Measurements from ENCODE around the gene EIF2S3.

Gene EIF2S3

GRCh38 chrX:24110069-24110468, 55.3 kb downstream of the EIF2S3 start:
- no peaks in the 10 kb centered on the region for H3K79me1 ChIP-seq (ENCODE audit: low read length)
- no peak overlapping the region for H2BK120ac ChIP-seq (ENCODE audit: insufficient read depth, low read length, poor library complexity)
- H3K9ac ChIP-seq (ENCODE audit: low read length): no peak overlapping the region
- H3K14ac ChIP-seq (ENCODE audit: low read length): no peak overlapping the region
- DNase-seq: no peak
- no peak overlapping the region for H3K4me3 ChIP-seq (ENCODE audit: low read depth, low read length)
- H3K4me2 ChIP-seq (ENCODE audit: low read length): no peak overlapping the region
- H3K23ac ChIP-seq (ENCODE audit: low read length): no peak overlapping the region
- no peaks in the 10 kb centered on the region for H3K4me1 ChIP-seq (ENCODE audit: control insufficient read depth in 1 of 2, insufficient read depth in 2 of 2, low read length in 2 of 2)
- H2BK5ac ChIP-seq (ENCODE audit: low read depth, low read length, poor library complexity): no peak overlapping the region
- no peak overlapping the region for H3K27ac ChIP-seq (ENCODE audit: low read depth, low read length)
- no peak overlapping the region for H2AK5ac ChIP-seq (ENCODE audit: low read length)
- H4K91ac ChIP-seq (ENCODE audit: low read depth, low read length): no peak overlapping the region
- H2AFZ ChIP-seq (ENCODE audit: insufficient read depth, low read length, poor library complexity): no peak overlapping the region
- H3K79me2 ChIP-seq (ENCODE audit: control insufficient read depth, insufficient read depth, low read length, poor library complexity): no peaks in the 10 kb centered on the region
- H3K4ac ChIP-seq (ENCODE audit: low read depth, low read length): no peak overlapping the region
- WGBS (ENCODE audit: extremely low coverage, insufficient coverage, insufficient read length): no CpG with 5 or more reads among the region's 2 CpGs
- no peak overlapping the region for H4K12ac ChIP-seq (ENCODE audit: low read depth, low read length)
- H3K18ac ChIP-seq (ENCODE audit: low read length): no peak overlapping the region
- H4K8ac ChIP-seq (ENCODE audit: low read depth, low read length): no peak overlapping the region
- no peaks in the 10 kb centered on the region for H3K36me3 ChIP-seq (ENCODE audit: control insufficient read depth in 1 of 2, insufficient read depth in 2 of 2, low read length in 2 of 2)
- no peak overlapping the region for H2BK12ac ChIP-seq (ENCODE audit: low read length)
- H3K27me3 ChIP-seq (ENCODE audit: insufficient read depth, low read length): no peaks in the 10 kb centered on the region
- no peaks in the 10 kb centered on the region for H3K9me3 ChIP-seq (ENCODE audit: insufficient read depth, low read depth, low read length)

DNA sequence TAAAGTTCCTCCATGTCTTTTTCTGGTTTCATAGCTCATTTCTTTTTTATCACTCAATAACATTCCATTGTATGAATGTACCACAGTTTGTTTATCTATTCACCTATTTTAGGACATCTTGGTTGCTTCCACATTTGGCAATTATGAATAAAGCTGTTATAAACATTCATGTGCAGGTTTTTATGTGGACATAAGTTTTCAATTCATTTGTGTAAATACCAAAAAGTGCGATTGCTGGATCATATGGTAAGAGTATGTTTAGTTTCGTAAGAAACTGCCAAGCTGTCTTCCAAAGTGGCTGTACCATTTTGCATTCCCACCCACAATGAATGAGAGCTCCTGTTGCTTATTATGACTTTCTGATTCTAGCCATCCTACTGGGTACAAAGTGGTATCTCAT, 58.4 kb downstream of the EIF2S3 start:
- H2BK12ac ChIP-seq (ENCODE audit: low read length): no peak overlapping the region
- no peak overlapping the region for H3K14ac ChIP-seq (ENCODE audit: low read length)
- DNase-seq: no peak
- no peaks in the 10 kb centered on the region for H3K27me3 ChIP-seq (ENCODE audit: insufficient read depth, low read length)
- H3K79me2 ChIP-seq (ENCODE audit: control insufficient read depth, insufficient read depth, low read length, poor library complexity): no peaks in the 10 kb centered on the region
- no peak overlapping the region for H3K4ac ChIP-seq (ENCODE audit: low read depth, low read length)
- H2BK120ac ChIP-seq (ENCODE audit: insufficient read depth, low read length, poor library complexity): no peak overlapping the region
- no peak overlapping the region for H4K8ac ChIP-seq (ENCODE audit: low read depth, low read length)
- H3K79me1 ChIP-seq (ENCODE audit: low read length): no peaks in the 10 kb centered on the region
- no peak overlapping the region for H3K4me2 ChIP-seq (ENCODE audit: low read length)
- WGBS (ENCODE audit: extremely low coverage, insufficient coverage, insufficient read length): no CpG with 5 or more reads among the region's 2 CpGs
- H3K9ac ChIP-seq (ENCODE audit: low read length): no peak overlapping the region
- H3K4me3 ChIP-seq (ENCODE audit: low read depth, low read length): no peak overlapping the region
- no peaks in the 10 kb centered on the region for H3K36me3 ChIP-seq (ENCODE audit: control insufficient read depth in 1 of 2, insufficient read depth in 2 of 2, low read length in 2 of 2)
- H2BK5ac ChIP-seq (ENCODE audit: low read depth, low read length, poor library complexity): no peak overlapping the region
- H4K91ac ChIP-seq (ENCODE audit: low read depth, low read length): no peak overlapping the region
- H3K27ac ChIP-seq (ENCODE audit: low read depth, low read length): no peak overlapping the region
- H2AFZ ChIP-seq (ENCODE audit: insufficient read depth, low read length, poor library complexity): no peak overlapping the region
- no peak overlapping the region for H4K12ac ChIP-seq (ENCODE audit: low read depth, low read length)
- no peak overlapping the region for H3K18ac ChIP-seq (ENCODE audit: low read length)
- H3K9me3 ChIP-seq (ENCODE audit: insufficient read depth, low read depth, low read length): no peaks in the 10 kb centered on the region
- H3K4me1 ChIP-seq (ENCODE audit: control insufficient read depth in 1 of 2, insufficient read depth in 2 of 2, low read length in 2 of 2): no peaks in the 10 kb centered on the region
- no peak overlapping the region for H3K23ac ChIP-seq (ENCODE audit: low read length)
- no peak overlapping the region for H2AK5ac ChIP-seq (ENCODE audit: low read length)

GRCh38 chrX:24117258-24117657, 62.5 kb downstream of the EIF2S3 start:
- no peak for DNase-seq
- H2BK5ac ChIP-seq (ENCODE audit: low read depth, low read length, poor library complexity): no peak overlapping the region
- no peak overlapping the region for H3K4me3 ChIP-seq (ENCODE audit: low read depth, low read length)
- no peak overlapping the region for H3K9ac ChIP-seq (ENCODE audit: low read length)
- no peak overlapping the region for H4K12ac ChIP-seq (ENCODE audit: low read depth, low read length)
- H3K4me1 ChIP-seq (ENCODE audit: control insufficient read depth in 1 of 2, insufficient read depth in 2 of 2, low read length in 2 of 2): no peaks in the 10 kb centered on the region
- no peak overlapping the region for H3K4ac ChIP-seq (ENCODE audit: low read depth, low read length)
- H3K27me3 ChIP-seq (ENCODE audit: insufficient read depth, low read length): no peaks in the 10 kb centered on the region
- no peak overlapping the region for H2BK12ac ChIP-seq (ENCODE audit: low read length)
- H3K9me3 ChIP-seq (ENCODE audit: insufficient read depth, low read depth, low read length): no peaks in the 10 kb centered on the region
- no peak overlapping the region for H3K27ac ChIP-seq (ENCODE audit: low read depth, low read length)
- no CpG with 5 or more reads among the region's 3 CpGs for WGBS (ENCODE audit: extremely low coverage, insufficient coverage, insufficient read length)
- no peak overlapping the region for H4K8ac ChIP-seq (ENCODE audit: low read depth, low read length)
- no peaks in the 10 kb centered on the region for H3K79me2 ChIP-seq (ENCODE audit: control insufficient read depth, insufficient read depth, low read length, poor library complexity)
- no peak overlapping the region for H2BK120ac ChIP-seq (ENCODE audit: insufficient read depth, low read length, poor library complexity)
- H3K14ac ChIP-seq (ENCODE audit: low read length): no peak overlapping the region
- H3K36me3 ChIP-seq (ENCODE audit: control insufficient read depth in 1 of 2, insufficient read depth in 2 of 2, low read length in 2 of 2): no peaks in the 10 kb centered on the region
- H2AFZ ChIP-seq (ENCODE audit: insufficient read depth, low read length, poor library complexity): no peak overlapping the region
- no peak overlapping the region for H4K91ac ChIP-seq (ENCODE audit: low read depth, low read length)
- H3K23ac ChIP-seq (ENCODE audit: low read length): no peak overlapping the region
- no peaks in the 10 kb centered on the region for H3K79me1 ChIP-seq (ENCODE audit: low read length)
- H3K18ac ChIP-seq (ENCODE audit: low read length): no peak overlapping the region
- no peak overlapping the region for H2AK5ac ChIP-seq (ENCODE audit: low read length)
- H3K4me2 ChIP-seq (ENCODE audit: low read length): no peak overlapping the region

GRCh38 chrX:24124244-24124799, 69.6 kb downstream of the EIF2S3 start:
- Histone ChIP-seq H3K27me3 (ENCODE audit: insufficient read depth, low read length) (no peaks in the 10 kb centered on the region), H3K79me2 (ENCODE audit: control insufficient read depth, insufficient read depth, low read length, poor library complexity) (no peaks in the 10 kb centered on the region), H2AFZ (ENCODE audit: insufficient read depth, low read length, poor library complexity) (no peak overlapping the region), H3K23ac (ENCODE audit: low read length) (no peak overlapping the region), H2AK5ac (ENCODE audit: low read length) (no peak overlapping the region), H3K14ac (ENCODE audit: low read length) (no peak overlapping the region), H2BK120ac (ENCODE audit: insufficient read depth, low read length, poor library complexity) (peak overlapping the region; percentile 60), H3K4me3 (ENCODE audit: low read depth, low read length) (no peak overlapping the region), H3K18ac (ENCODE audit: low read length) (no peak overlapping the region), H3K4me1 (ENCODE audit: control insufficient read depth in 1 of 2, insufficient read depth in 2 of 2, low read length in 2 of 2) (peaks cover 0 to 4% of the 10 kb centered on the region in 2 experiments), H3K27ac (ENCODE audit: low read depth, low read length) (no peak overlapping the region), H3K4ac (ENCODE audit: low read depth, low read length) (no peak overlapping the region), H3K9ac (ENCODE audit: low read length) (no peak overlapping the region), H4K8ac (ENCODE audit: low read depth, low read length) (no peak overlapping the region), H3K79me1 (ENCODE audit: low read length) (no peaks in the 10 kb centered on the region), H3K9me3 (ENCODE audit: insufficient read depth, low read depth, low read length) (no peaks in the 10 kb centered on the region), H3K4me2 (ENCODE audit: low read length) (no peak overlapping the region), H2BK12ac (ENCODE audit: low read length) (no peak overlapping the region), H2BK5ac (ENCODE audit: low read depth, low read length, poor library complexity) (no peak overlapping the region), H3K36me3 (ENCODE audit: control insufficient read depth in 1 of 2, insufficient read depth in 2 of 2, low read length in 2 of 2) (no peaks in the 10 kb centered on the region), H4K12ac (ENCODE audit: low read depth, low read length) (no peak overlapping the region), H4K91ac (ENCODE audit: low read depth, low read length) (no peak overlapping the region)
- WGBS (ENCODE audit: extremely low coverage, insufficient coverage, insufficient read length): no CpG with 5 or more reads among the region's 4 CpGs
- DNase-seq: no peak
